HEK293 (cell line): ENCODE results near the gene HTRA1.

Experiments
- CTCF ChIA-PET: fragments of 350-600 bp; formaldehyde crosslinking; extraction: SDS; loops from one replicate; lab custom pipeline; 2021; ENCODE audit warnings: antibody characterized with exemption; lab: Yijun Ruan, JAX
- POLR2A ChIA-PET: fragments of 300-600 bp; formaldehyde crosslinking; extraction: SDS; loops from one replicate; lab custom pipeline; 2020; ENCODE audit warnings: antibody characterized with exemption, inconsistent platforms; lab: Yijun Ruan, JAX
- H3K27ac ChIP-seq: fragments of 200-500 bp; sonication (Bioruptor generic); 2 replicates; pipeline ENCODE4 v1.5.1; 2014; ENCODE audit warnings: low read depth, low read length, control low read depth, inconsistent platforms; ENCODE audit errors: extremely low read depth
- H3K36me3 ChIP-seq, 2 experiments: fragments of 200-500 bp in 1 of 2; sonication (Bioruptor generic) in 1 of 2; 1 replicate in 1 of 2; 2 replicates in 1 of 2; pipeline ENCODE4 v1.5.1; 2014 to 2017; ENCODE audit warnings: inconsistent platforms in 2 of 2, low read length in 2 of 2; ENCODE audit not compliant: control insufficient read depth in 2 of 2, insufficient read depth in 1 of 2
- H3K4me1 ChIP-seq: fragments of 200-500 bp; sonication (Bioruptor generic); 2 replicates; pipeline ENCODE4 v1.5.1; 2014; ENCODE audit warnings: mild to moderate bottlenecking, low read length, inconsistent platforms; ENCODE audit not compliant: control insufficient read depth, insufficient read depth
- H3K4me3 ChIP-seq: 2 replicates; pipeline ENCODE4 v1.5.1; 2011; ENCODE audit warnings: low read depth, mild to moderate bottlenecking, control low read depth, low read length, moderate library complexity
- H3K9me3 ChIP-seq: fragments of 200-500 bp; sonication (Bioruptor generic); 2 replicates; pipeline ENCODE4 v1.5.1; 2014; ENCODE audit warnings: low read depth, low read length, inconsistent platforms; ENCODE audit not compliant: control insufficient read depth, insufficient read depth
- GLI2 ChIP-seq: fragments of 450-650 bp; formaldehyde crosslinking; IDR thresholded peaks from 2 replicates; pipeline ENCODE4; 2017; ENCODE audit warnings: missing biosample characterization, missing genetic modification characterization, low read depth, borderline replicate concordance
- GLIS2 ChIP-seq: fragments of 450-650 bp; formaldehyde crosslinking; IDR thresholded peaks from 2 replicates; pipeline ENCODE4 v1.5.1; 2016; ENCODE audit warnings: missing biosample characterization, missing genetic modification characterization
- HOXD13 ChIP-seq: sonication (generic); formaldehyde crosslinking; IDR thresholded peaks from 2 replicates; pipeline ENCODE4 v1.8.0; 2022; ENCODE audit warnings: missing genetic modification reagents, borderline replicate concordance
- OSR2 ChIP-seq: fragments of 450-650 bp; formaldehyde crosslinking; IDR thresholded peaks from 2 replicates; pipeline ENCODE4 v1.5.1; 2016; ENCODE audit warnings: missing biosample characterization, missing genetic modification characterization
- YY1 ChIP-seq: fragments of 450-650 bp; formaldehyde crosslinking; IDR thresholded peaks from 2 replicates; pipeline ENCODE4 v1.5.1; 2018; ENCODE audit warnings: missing biosample characterization, missing genetic modification characterization
- ZBTB20 ChIP-seq: fragments of 450-650 bp; formaldehyde crosslinking; IDR thresholded peaks from 2 replicates; pipeline ENCODE4 v1.5.1; 2016; ENCODE audit warnings: missing biosample characterization, missing genetic modification characterization
- ZFHX2 ChIP-seq: fragments of 450-650 bp; formaldehyde crosslinking; conservative IDR thresholded peaks from 2 replicates; pipeline ENCODE4 v1.5.1; 2016; ENCODE audit warnings: missing biosample characterization, missing genetic modification characterization
- ZFP69B ChIP-seq: fragments of 450-650 bp; formaldehyde crosslinking; IDR thresholded peaks from 2 replicates; pipeline ENCODE4 v1.5.1; 2016; ENCODE audit warnings: missing biosample characterization, missing genetic modification characterization
- ZNF157 ChIP-seq: fragments of 450-650 bp; formaldehyde crosslinking; IDR thresholded peaks from 2 replicates; pipeline ENCODE4 v1.5.1; 2016; ENCODE audit warnings: missing biosample characterization, missing genetic modification characterization
- ZNF302 ChIP-seq: fragments of 450-650 bp; formaldehyde crosslinking; IDR thresholded peaks from 2 replicates; pipeline ENCODE4 v1.5.1; 2016; ENCODE audit warnings: missing biosample characterization, missing genetic modification characterization, low read depth
- ZNF311 ChIP-seq: fragments of 450-650 bp; formaldehyde crosslinking; IDR thresholded peaks from 2 replicates; pipeline ENCODE4 v1.5.1; 2017; ENCODE audit warnings: missing biosample characterization, missing genetic modification characterization, borderline replicate concordance
- ZNF366 ChIP-seq: fragments of 450-650 bp; formaldehyde crosslinking; conservative IDR thresholded peaks from 2 replicates; pipeline ENCODE4 v1.5.1; 2016; ENCODE audit warnings: missing biosample characterization, missing genetic modification characterization
- ZNF391 ChIP-seq: fragments of 450-650 bp; formaldehyde crosslinking; IDR thresholded peaks from 2 replicates; pipeline ENCODE4 v1.5.1; 2016; ENCODE audit warnings: low read depth, missing biosample characterization, missing genetic modification characterization, borderline replicate concordance
- ZNF426 ChIP-seq: fragments of 450-650 bp; formaldehyde crosslinking; IDR thresholded peaks from 2 replicates; pipeline ENCODE4 v1.5.1; 2017; ENCODE audit warnings: missing biosample characterization, missing genetic modification characterization, mild to moderate bottlenecking, inconsistent platforms, moderate library complexity
- ZNF501 ChIP-seq: fragments of 450-650 bp; formaldehyde crosslinking; IDR thresholded peaks from 2 replicates; pipeline ENCODE4 v1.5.1; 2016; ENCODE audit warnings: missing biosample characterization, missing genetic modification characterization
- ZNF510 ChIP-seq: fragments of 450-650 bp; formaldehyde crosslinking; IDR thresholded peaks from 2 replicates; pipeline ENCODE4 v1.5.1; 2018; ENCODE audit warnings: mild to moderate bottlenecking, missing genetic modification characterization, missing biosample characterization; ENCODE audit not compliant: insufficient replicate concordance
- ZNF560 ChIP-seq: fragments of 450-650 bp; formaldehyde crosslinking; IDR thresholded peaks from 2 replicates; pipeline ENCODE4 v1.5.1; 2017; ENCODE audit warnings: missing biosample characterization, missing genetic modification characterization, borderline replicate concordance
- ZNF596 ChIP-seq: fragments of 450-650 bp; IDR thresholded peaks from 2 replicates; pipeline ENCODE4 v1.5.0; 2018; ENCODE audit warnings: missing biosample characterization, mild to moderate bottlenecking, missing genetic modification characterization, moderate library complexity
- ZNF621 ChIP-seq: fragments of 450-650 bp; formaldehyde crosslinking; IDR thresholded peaks from 2 replicates; pipeline ENCODE4 v1.5.1; 2017; ENCODE audit warnings: missing biosample characterization, missing genetic modification characterization
- ZNF660 ChIP-seq: fragments of 450-650 bp; IDR thresholded peaks from 2 replicates; pipeline ENCODE4 v1.5.1; 2018; ENCODE audit warnings: missing biosample characterization, mild to moderate bottlenecking, missing genetic modification characterization
- ZNF670 ChIP-seq: fragments of 450-650 bp; formaldehyde crosslinking; IDR thresholded peaks from 2 replicates; pipeline ENCODE4 v1.5.1; 2016; ENCODE audit warnings: missing biosample characterization, missing genetic modification characterization, low read depth
- ZNF701 ChIP-seq: fragments of 450-650 bp; formaldehyde crosslinking; IDR thresholded peaks from 2 replicates; pipeline ENCODE4 v1.5.1; 2016; ENCODE audit warnings: missing biosample characterization, missing genetic modification characterization
- ZNF707 ChIP-seq: fragments of 450-650 bp; formaldehyde crosslinking; IDR thresholded peaks from 2 replicates; pipeline ENCODE4 v1.5.1; 2016; ENCODE audit warnings: missing biosample characterization, missing genetic modification characterization
- ZNF776 ChIP-seq: fragments of 450-650 bp; formaldehyde crosslinking; IDR thresholded peaks from 2 replicates; pipeline ENCODE4 v1.5.0; 2017; ENCODE audit warnings: missing biosample characterization, missing genetic modification characterization, borderline replicate concordance
- ZNF777 ChIP-seq: fragments of 450-650 bp; formaldehyde crosslinking; IDR thresholded peaks from 2 replicates; pipeline ENCODE4 v1.5.1; 2017; ENCODE audit warnings: missing biosample characterization, missing genetic modification characterization, borderline replicate concordance
- TF ChIP-seq, protein P1 (sequence below): fragments of 450-650 bp; formaldehyde crosslinking; IDR thresholded peaks from 2 replicates; pipeline ENCODE4 v1.5.1; 2016; ENCODE audit warnings: missing biosample characterization, missing genetic modification characterization
- TF ChIP-seq, protein P2 (sequence below): fragments of 450-650 bp; formaldehyde crosslinking; IDR thresholded peaks from 2 replicates; pipeline ENCODE4 v1.5.1; 2016; ENCODE audit warnings: missing biosample characterization, missing genetic modification characterization
- TF ChIP-seq, protein P3 (sequence below): fragments of 450-650 bp; formaldehyde crosslinking; IDR thresholded peaks from 2 replicates; pipeline ENCODE4 v1.5.1; 2016; ENCODE audit warnings: missing biosample characterization, missing genetic modification characterization
- TF ChIP-seq, protein P4 (sequence below): fragments of 450-650 bp; formaldehyde crosslinking; optimal IDR thresholded peaks from 2 replicates; pipeline ENCODE3; 2016; ENCODE audit warnings: missing biosample characterization, mild to moderate bottlenecking, missing genetic modification characterization

The HTRA1 gene

DNA sequence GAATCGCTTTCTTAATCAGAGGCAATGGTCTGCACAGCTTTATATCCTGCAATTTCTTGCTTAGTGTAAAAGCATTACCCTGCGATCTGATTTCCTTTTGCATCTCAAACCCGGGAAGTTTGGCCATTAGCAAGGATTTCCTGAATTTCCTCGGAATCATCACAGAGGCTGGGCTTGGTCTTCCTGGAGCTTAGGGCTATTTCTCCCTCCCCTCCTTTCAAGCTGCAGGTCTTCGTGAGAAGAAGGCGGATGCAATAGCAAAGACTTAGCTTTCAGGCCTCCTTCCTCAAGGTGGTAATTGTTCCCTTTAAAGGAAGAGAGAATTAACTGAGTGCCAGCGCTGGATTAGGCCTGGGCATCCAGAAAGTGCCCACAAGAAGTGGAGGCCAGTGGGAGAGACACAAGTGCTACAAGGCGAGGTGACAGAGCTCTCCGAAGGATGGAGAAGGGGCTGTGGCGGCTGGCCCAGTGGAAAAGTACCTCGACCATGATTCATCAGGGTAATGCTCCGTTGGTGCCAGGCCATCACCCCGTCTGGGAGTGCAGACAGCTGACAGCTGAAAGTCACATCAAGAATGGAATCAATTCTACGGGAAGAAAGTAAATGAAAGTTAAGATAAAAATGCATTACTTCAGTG is 10.9 kb upstream of the HTRA1 start:
- H3K9me3 ChIP-seq, result no peaks in the 10 kb centered on the region
- no peak overlapping the region for H3K4me3 ChIP-seq
- no peak for TF ChIP-seq ZNF157
- TF ChIP-seq, protein P1, sequence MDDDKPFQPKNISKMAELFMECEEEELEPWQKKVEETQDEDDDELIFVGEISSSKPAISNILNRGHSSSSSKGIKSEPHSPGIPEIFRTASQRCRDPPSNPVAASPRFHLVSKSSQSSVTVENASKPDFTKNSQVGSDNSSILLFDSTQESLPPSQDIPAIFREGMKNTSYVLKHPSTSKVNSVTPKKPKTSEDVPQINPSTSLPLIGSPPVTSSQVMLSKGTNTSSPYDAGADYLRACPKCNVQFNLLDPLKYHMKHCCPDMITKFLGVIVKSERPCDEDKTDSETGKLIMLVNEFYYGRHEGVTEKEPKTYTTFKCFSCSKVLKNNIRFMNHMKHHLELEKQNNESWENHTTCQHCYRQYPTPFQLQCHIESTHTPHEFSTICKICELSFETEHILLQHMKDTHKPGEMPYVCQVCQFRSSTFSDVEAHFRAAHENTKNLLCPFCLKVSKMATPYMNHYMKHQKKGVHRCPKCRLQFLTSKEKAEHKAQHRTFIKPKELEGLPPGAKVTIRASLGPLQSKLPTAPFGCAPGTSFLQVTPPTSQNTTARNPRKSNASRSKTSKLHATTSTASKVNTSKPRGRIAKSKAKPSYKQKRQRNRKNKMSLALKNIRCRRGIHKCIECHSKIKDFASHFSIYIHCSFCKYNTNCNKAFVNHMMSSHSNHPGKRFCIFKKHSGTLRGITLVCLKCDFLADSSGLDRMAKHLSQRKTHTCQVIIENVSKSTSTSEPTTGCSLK (tag by site-specific recombination), result no peak
- no peak for TF ChIP-seq ZNF701 (tag by site-specific recombination)
- TF ChIP-seq HOXD13 (CRISPR knock-in tag), result no peak
- no peak for TF ChIP-seq ZNF707 (tag by site-specific recombination)
- no peak for TF ChIP-seq ZNF670 (tag by site-specific recombination)
- TF ChIP-seq, protein P2, sequence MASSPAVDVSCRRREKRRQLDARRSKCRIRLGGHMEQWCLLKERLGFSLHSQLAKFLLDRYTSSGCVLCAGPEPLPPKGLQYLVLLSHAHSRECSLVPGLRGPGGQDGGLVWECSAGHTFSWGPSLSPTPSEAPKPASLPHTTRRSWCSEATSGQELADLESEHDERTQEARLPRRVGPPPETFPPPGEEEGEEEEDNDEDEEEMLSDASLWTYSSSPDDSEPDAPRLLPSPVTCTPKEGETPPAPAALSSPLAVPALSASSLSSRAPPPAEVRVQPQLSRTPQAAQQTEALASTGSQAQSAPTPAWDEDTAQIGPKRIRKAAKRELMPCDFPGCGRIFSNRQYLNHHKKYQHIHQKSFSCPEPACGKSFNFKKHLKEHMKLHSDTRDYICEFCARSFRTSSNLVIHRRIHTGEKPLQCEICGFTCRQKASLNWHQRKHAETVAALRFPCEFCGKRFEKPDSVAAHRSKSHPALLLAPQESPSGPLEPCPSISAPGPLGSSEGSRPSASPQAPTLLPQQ (tag by site-specific recombination), result no peak
- TF ChIP-seq ZBTB20 (tag by site-specific recombination), result no peak
- TF ChIP-seq ZFHX2, result no peak
- no peak for TF ChIP-seq ZNF311 (tag by site-specific recombination)
- TF ChIP-seq ZNF510 (tag by site-specific recombination), result no peak
- TF ChIP-seq YY1 (tag by site-specific recombination), result no peak
- TF ChIP-seq ZNF776 (tag by site-specific recombination), result no peak
- no peak for TF ChIP-seq OSR2 (tag by site-specific recombination)
- TF ChIP-seq ZNF302 (tag by site-specific recombination), result no peak
- TF ChIP-seq ZNF391 (tag by site-specific recombination), result no peak
- TF ChIP-seq, all 188 proteins: peak for 0
- Histone ChIP-seq H3K27ac (no peak overlapping the region), H3K36me3 (no peaks in the 10 kb centered on the region), H3K4me1 (no peaks in the 10 kb centered on the region)
- CTCF ChIA-PET, result interaction anchor here (1.2 to 1.4 kb wide), 2 partner anchors 15 to 115 kb away, joined by 4 to 5 read pairs; no protein-coding TSS in a partner anchor
- POLR2A ChIA-PET, result no interaction called here

DNA sequence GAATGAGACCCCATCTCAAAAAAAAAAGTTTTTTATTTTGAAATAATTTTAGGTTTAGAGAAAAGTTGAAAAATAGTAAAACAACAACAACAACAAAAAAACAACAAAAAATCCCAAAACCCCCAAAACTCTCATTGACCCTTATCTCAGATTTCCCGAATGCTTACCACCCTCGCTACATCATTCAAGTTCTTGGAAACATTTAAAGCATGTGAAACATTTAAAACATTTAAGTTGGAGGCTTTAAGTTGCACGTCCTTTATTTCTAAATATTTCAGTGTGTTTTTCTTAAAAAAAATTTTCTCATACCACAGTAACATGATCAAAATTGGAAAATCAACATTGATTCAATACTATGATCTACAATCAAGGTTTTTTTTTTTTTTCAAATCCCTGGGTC is 7.3 kb upstream of the HTRA1 start:
- H3K9me3 ChIP-seq, result no peaks in the 10 kb centered on the region
- no peaks in the 10 kb centered on the region for H3K4me1 ChIP-seq
- ChIA-PET POLR2A (no interaction called here), CTCF (interaction anchor here (0.8 to 1.6 kb wide), 2 partner anchors 19 kb away, joined by 4 to 5 read pairs; no protein-coding TSS in a partner anchor)
- H3K27ac ChIP-seq, result no peak overlapping the region
- no peaks in the 10 kb centered on the region for H3K36me3 ChIP-seq
- H3K4me3 ChIP-seq, result no peak overlapping the region
- no peak for TF ChIP-seq ZNF366 (tag by site-specific recombination)
- TF ChIP-seq GLIS2 (tag by site-specific recombination), result no peak
- TF ChIP-seq ZNF777 (tag by site-specific recombination), result no peak
- TF ChIP-seq, protein P3, sequence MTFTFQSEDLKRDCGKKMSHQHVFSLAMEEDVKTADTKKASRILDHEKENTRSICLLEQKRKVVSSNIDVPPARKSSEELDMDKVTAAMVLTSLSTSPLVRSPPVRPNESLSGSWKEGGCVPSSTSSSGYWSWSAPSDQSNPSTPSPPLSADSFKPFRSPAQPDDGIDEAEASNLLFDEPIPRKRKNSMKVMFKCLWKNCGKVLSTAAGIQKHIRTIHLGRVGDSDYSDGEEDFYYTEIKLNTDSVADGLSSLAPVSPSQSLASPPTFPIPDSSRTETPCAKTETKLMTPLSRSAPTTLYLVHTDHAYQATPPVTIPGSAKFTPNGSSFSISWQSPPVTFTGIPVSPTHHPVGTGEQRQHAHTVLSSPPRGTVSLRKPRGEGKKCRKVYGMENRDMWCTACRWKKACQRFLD (tag by site-specific recombination), result no peak
- TF ChIP-seq ZFP69B (tag by site-specific recombination), result no peak
- no peak for TF ChIP-seq ZNF596
- no peak for TF ChIP-seq ZNF501
- TF ChIP-seq, protein P4, sequence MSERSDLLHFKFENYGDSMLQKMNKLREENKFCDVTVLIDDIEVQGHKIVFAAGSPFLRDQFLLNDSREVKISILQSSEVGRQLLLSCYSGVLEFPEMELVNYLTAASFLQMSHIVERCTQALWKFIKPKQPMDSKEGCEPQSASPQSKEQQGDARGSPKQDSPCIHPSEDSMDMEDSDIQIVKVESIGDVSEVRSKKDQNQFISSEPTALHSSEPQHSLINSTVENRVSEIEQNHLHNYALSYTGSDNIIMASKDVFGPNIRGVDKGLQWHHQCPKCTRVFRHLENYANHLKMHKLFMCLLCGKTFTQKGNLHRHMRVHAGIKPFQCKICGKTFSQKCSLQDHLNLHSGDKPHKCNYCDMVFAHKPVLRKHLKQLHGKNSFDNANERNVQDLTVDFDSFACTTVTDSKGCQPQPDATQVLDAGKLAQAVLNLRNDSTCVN, result no peak
- TF ChIP-seq ZNF660 (tag by site-specific recombination), result no peak
- TF ChIP-seq GLI2 (tag by site-specific recombination), result no peak
- TF ChIP-seq ZNF560 (tag by site-specific recombination), result no peak
- no peak for TF ChIP-seq ZNF621 (tag by site-specific recombination)
- no peak for TF ChIP-seq ZNF426 (tag by site-specific recombination)
